HEK293 (cell line): Measurements from ENCODE around the gene CDH2.

Source experiments
- CTCF ChIA-PET: fragments of 350-600 bp; formaldehyde crosslinking; extraction: SDS; loops from one replicate; lab custom pipeline; 2021; ENCODE audit warnings: antibody characterized with exemption; lab: Yijun Ruan, JAX
- POLR2A ChIA-PET: fragments of 300-600 bp; formaldehyde crosslinking; extraction: SDS; loops from one replicate; lab custom pipeline; 2020; ENCODE audit warnings: antibody characterized with exemption, inconsistent platforms; lab: Yijun Ruan, JAX
- H3K27ac ChIP-seq: fragments of 200-500 bp; sonication (Bioruptor generic); 2 replicates; pipeline ENCODE4 v1.5.1; 2014; ENCODE audit warnings: low read depth, low read length, control low read depth, inconsistent platforms; ENCODE audit errors: extremely low read depth
- H3K36me3 ChIP-seq, 2 experiments: fragments of 200-500 bp in 1 of 2; sonication (Bioruptor generic) in 1 of 2; 1 replicate in 1 of 2; 2 replicates in 1 of 2; pipeline ENCODE4 v1.5.1; 2014 to 2017; ENCODE audit warnings: inconsistent platforms in 2 of 2, low read length in 2 of 2; ENCODE audit not compliant: control insufficient read depth in 2 of 2, insufficient read depth in 1 of 2
- H3K4me1 ChIP-seq: fragments of 200-500 bp; sonication (Bioruptor generic); 2 replicates; pipeline ENCODE4 v1.5.1; 2014; ENCODE audit warnings: mild to moderate bottlenecking, low read length, inconsistent platforms; ENCODE audit not compliant: control insufficient read depth, insufficient read depth
- H3K4me3 ChIP-seq: 2 replicates; pipeline ENCODE4 v1.5.1; 2011; ENCODE audit warnings: low read depth, mild to moderate bottlenecking, control low read depth, low read length, moderate library complexity
- H3K9me3 ChIP-seq: fragments of 200-500 bp; sonication (Bioruptor generic); 2 replicates; pipeline ENCODE4 v1.5.1; 2014; ENCODE audit warnings: low read depth, low read length, inconsistent platforms; ENCODE audit not compliant: control insufficient read depth, insufficient read depth
- ATF2 ChIP-seq: fragments of 450-650 bp; formaldehyde crosslinking; IDR thresholded peaks from 2 replicates; pipeline ENCODE4 v1.5.1; 2016; ENCODE audit warnings: missing biosample characterization, missing genetic modification characterization, low read depth
- HOXA7 ChIP-seq: sonication (generic); formaldehyde crosslinking; IDR thresholded peaks from 2 replicates; pipeline ENCODE4 v1.8.1; 2022; ENCODE audit warnings: missing genetic modification reagents, borderline replicate concordance
- KLF10 ChIP-seq: fragments of 450-650 bp; IDR thresholded peaks from 2 replicates; pipeline ENCODE4 v1.5.1; 2018; ENCODE audit warnings: missing biosample characterization, mild to moderate bottlenecking, missing genetic modification characterization
- TRIM28 ChIP-seq: IDR thresholded peaks from 2 replicates; pipeline ENCODE4 v1.6.1; 2011; ENCODE audit warnings: low read length, control low read depth, borderline replicate concordance
- ZBTB11 ChIP-seq: fragments of 450-650 bp; formaldehyde crosslinking; conservative IDR thresholded peaks from 2 replicates; pipeline ENCODE4 v1.5.1; 2016; ENCODE audit warnings: low read depth, missing biosample characterization, missing genetic modification characterization
- ZBTB48 ChIP-seq: fragments of 450-650 bp; formaldehyde crosslinking; IDR thresholded peaks from 2 replicates; pipeline ENCODE4 v1.5.1; 2016; ENCODE audit warnings: missing biosample characterization, missing genetic modification characterization
- ZNF10 ChIP-seq: fragments of 450-650 bp; formaldehyde crosslinking; IDR thresholded peaks from 2 replicates; pipeline ENCODE4 v1.5.1; 2017; ENCODE audit warnings: missing biosample characterization, missing genetic modification characterization
- ZNF133 ChIP-seq: fragments of 450-650 bp; formaldehyde crosslinking; IDR thresholded peaks from 2 replicates; pipeline ENCODE4 v1.5.1; 2016; ENCODE audit warnings: missing biosample characterization, missing genetic modification characterization
- ZNF146 ChIP-seq: fragments of 450-650 bp; formaldehyde crosslinking; IDR thresholded peaks from 2 replicates; pipeline ENCODE4 v1.5.1; 2016; ENCODE audit warnings: missing biosample characterization, missing genetic modification characterization
- ZNF184 ChIP-seq: fragments of 450-650 bp; IDR thresholded peaks from 2 replicates; pipeline ENCODE4 v1.5.1; 2018; ENCODE audit warnings: missing biosample characterization, mild to moderate bottlenecking, missing genetic modification characterization
- ZNF221 ChIP-seq: fragments of 450-650 bp; formaldehyde crosslinking; IDR thresholded peaks from 2 replicates; pipeline ENCODE4 v1.5.1; 2017; ENCODE audit warnings: missing biosample characterization, missing genetic modification characterization, borderline replicate concordance
- ZNF23 ChIP-seq: fragments of 450-650 bp; formaldehyde crosslinking; IDR thresholded peaks from 2 replicates; pipeline ENCODE4 v1.5.1; 2016; ENCODE audit warnings: missing biosample characterization, missing genetic modification characterization, borderline replicate concordance
- ZNF324 ChIP-seq: fragments of 450-650 bp; formaldehyde crosslinking; IDR thresholded peaks from 2 replicates; pipeline ENCODE4 v1.5.1; 2016; ENCODE audit warnings: missing biosample characterization, missing genetic modification characterization
- ZNF391 ChIP-seq: fragments of 450-650 bp; formaldehyde crosslinking; IDR thresholded peaks from 2 replicates; pipeline ENCODE4 v1.5.1; 2016; ENCODE audit warnings: low read depth, missing biosample characterization, missing genetic modification characterization, borderline replicate concordance
- ZNF433 ChIP-seq: fragments of 450-650 bp; formaldehyde crosslinking; IDR thresholded peaks from 2 replicates; pipeline ENCODE4 v1.5.1; 2016; ENCODE audit warnings: missing biosample characterization, missing genetic modification characterization, low read depth
- ZNF529 ChIP-seq: fragments of 450-650 bp; formaldehyde crosslinking; IDR thresholded peaks from 2 replicates; pipeline ENCODE4 v1.5.1; 2017; ENCODE audit warnings: missing genetic modification characterization, missing biosample characterization; ENCODE audit not compliant: insufficient replicate concordance
- ZNF530 ChIP-seq: fragments of 450-650 bp; formaldehyde crosslinking; IDR thresholded peaks from 2 replicates; pipeline ENCODE4 v1.5.1; 2016; ENCODE audit warnings: low read depth, missing biosample characterization, missing genetic modification characterization
- ZNF558 ChIP-seq: fragments of 450-650 bp; formaldehyde crosslinking; IDR thresholded peaks from 2 replicates; pipeline ENCODE4 v1.5.1; 2016; ENCODE audit warnings: missing biosample characterization, missing genetic modification characterization
- ZNF560 ChIP-seq: fragments of 450-650 bp; formaldehyde crosslinking; IDR thresholded peaks from 2 replicates; pipeline ENCODE4 v1.5.1; 2017; ENCODE audit warnings: missing biosample characterization, missing genetic modification characterization, borderline replicate concordance
- ZNF658 ChIP-seq: fragments of 450-650 bp; formaldehyde crosslinking; IDR thresholded peaks from 2 replicates; pipeline ENCODE4; 2016; ENCODE audit warnings: missing biosample characterization, missing genetic modification characterization
- ZNF830 ChIP-seq: fragments of 450-650 bp; IDR thresholded peaks from 2 replicates; pipeline ENCODE4 v1.5.0; 2018; ENCODE audit warnings: missing biosample characterization, missing genetic modification characterization, low read depth, mild to moderate bottlenecking, moderate library complexity
- ZNF843 ChIP-seq: fragments of 450-650 bp; formaldehyde crosslinking; IDR thresholded peaks from 2 replicates; pipeline ENCODE4 v1.5.1; 2016; ENCODE audit warnings: missing biosample characterization, missing genetic modification characterization
- TF ChIP-seq, protein P1 (sequence below): fragments of 450-650 bp; formaldehyde crosslinking; IDR thresholded peaks from 2 replicates; pipeline ENCODE4; 2016; ENCODE audit warnings: missing biosample characterization, missing genetic modification characterization
- TF ChIP-seq, protein P2 (sequence below): fragments of 450-650 bp; formaldehyde crosslinking; IDR thresholded peaks from 2 replicates; pipeline ENCODE4 v1.5.1; 2016; ENCODE audit warnings: missing biosample characterization, missing genetic modification characterization
- TF ChIP-seq, protein P3 (sequence below): fragments of 450-650 bp; formaldehyde crosslinking; IDR thresholded peaks from 2 replicates; pipeline ENCODE4 v1.5.1; 2016; ENCODE audit warnings: missing biosample characterization, missing genetic modification characterization, borderline replicate concordance

Gene CDH2

DNA sequence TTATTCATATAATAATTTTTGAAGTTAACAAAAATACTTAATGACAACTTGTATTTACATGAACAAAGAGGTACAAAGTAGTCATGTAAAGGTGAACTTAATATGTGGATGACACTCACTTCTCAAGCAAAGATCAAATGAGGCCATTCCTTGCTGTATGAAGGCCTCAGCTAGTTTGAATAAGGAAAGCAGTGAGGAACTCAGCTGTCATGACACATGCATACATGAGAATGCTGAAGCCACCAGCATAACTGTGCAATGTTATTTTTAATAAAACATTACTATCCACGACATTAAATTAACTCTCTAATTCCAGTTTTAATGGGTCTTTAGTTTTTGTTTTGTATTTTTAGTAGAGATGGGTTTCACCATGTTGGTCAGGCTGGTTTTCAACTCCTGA lies 102.9 kb downstream of the CDH2 start:
- ChIA-PET POLR2A (no interaction called here), CTCF (interaction anchor here (0.6 kb wide), 1 partner anchor 1098 kb away, joined by 3 read pairs; no protein-coding TSS in a partner anchor)
- Histone ChIP-seq H3K27ac (no peak overlapping the region), H3K4me1 (peaks cover 8% of the 10 kb centered on the region; the same call in 1 of the 2 replicates), H3K9me3 (no peaks in the 10 kb centered on the region), H3K4me3 (no peak overlapping the region), H3K36me3 (no peaks in the 10 kb centered on the region)
- TF ChIP-seq ZNF529 (no peak), TRIM28 (no peak), ZBTB48 (tag by site-specific recombination) (no peak), ZNF391 (tag by site-specific recombination) (no peak), ZNF830 (tag by site-specific recombination) (no peak), ZBTB11 (no peak), ZNF133 (tag by site-specific recombination) (no peak), ZNF843 (tag by site-specific recombination) (no peak), ZNF558 (no peak), ZNF23 (tag by site-specific recombination) (no peak), ZNF658 (tag by site-specific recombination) (no peak), ZNF221 (no peak), ATF2 (tag by site-specific recombination) (no peak), ZNF324 (tag by site-specific recombination) (no peak), KLF10 (no peak), ZNF433 (tag by site-specific recombination) (no peak)
- TF ChIP-seq, protein P1, sequence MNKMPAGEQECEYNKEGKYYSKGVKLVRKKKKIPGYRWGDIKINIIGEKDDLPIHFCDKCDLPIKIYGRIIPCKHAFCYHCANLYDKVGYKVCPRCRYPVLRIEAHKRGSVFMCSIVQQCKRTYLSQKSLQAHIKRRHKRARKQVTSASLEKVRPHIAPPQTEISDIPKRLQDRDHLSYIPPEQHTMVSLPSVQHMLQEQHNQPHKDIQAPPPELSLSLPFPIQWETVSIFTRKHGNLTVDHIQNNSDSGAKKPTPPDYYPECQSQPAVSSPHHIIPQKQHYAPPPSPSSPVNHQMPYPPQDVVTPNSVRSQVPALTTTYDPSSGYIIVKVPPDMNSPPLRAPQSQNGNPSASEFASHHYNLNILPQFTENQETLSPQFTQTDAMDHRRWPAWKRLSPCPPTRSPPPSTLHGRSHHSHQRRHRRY (tag by site-specific recombination): no peak
- TF ChIP-seq, protein P2, sequence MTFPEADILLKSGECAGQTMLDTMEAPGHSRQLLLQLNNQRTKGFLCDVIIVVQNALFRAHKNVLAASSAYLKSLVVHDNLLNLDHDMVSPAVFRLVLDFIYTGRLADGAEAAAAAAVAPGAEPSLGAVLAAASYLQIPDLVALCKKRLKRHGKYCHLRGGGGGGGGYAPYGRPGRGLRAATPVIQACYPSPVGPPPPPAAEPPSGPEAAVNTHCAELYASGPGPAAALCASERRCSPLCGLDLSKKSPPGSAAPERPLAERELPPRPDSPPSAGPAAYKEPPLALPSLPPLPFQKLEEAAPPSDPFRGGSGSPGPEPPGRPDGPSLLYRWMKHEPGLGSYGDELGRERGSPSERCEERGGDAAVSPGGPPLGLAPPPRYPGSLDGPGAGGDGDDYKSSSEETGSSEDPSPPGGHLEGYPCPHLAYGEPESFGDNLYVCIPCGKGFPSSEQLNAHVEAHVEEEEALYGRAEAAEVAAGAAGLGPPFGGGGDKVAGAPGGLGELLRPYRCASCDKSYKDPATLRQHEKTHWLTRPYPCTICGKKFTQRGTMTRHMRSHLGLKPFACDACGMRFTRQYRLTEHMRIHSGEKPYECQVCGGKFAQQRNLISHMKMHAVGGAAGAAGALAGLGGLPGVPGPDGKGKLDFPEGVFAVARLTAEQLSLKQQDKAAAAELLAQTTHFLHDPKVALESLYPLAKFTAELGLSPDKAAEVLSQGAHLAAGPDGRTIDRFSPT (tag by site-specific recombination): no peak

DNA sequence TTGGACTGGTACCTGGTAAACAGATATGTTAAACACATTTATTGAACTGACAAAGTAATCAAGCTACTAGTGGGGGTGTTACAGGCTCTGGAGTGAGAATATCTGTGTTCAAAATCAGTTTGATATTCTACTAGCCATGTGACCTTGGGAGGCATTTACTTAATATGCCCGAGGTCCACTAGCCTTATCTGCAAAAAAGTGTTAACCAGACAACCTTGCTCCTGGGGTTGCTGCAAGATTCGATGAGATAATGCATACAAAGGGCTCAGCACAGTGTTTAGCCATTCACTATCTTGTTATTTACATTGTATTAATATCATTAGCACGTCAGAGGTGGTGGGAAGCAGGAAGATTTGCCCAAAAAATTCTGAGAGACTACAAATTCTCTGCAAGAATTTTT lies 103.3 kb downstream of the CDH2 start:
- H3K36me3 ChIP-seq: no peaks in the 10 kb centered on the region
- CTCF ChIA-PET: interaction anchor here (0.6 kb wide), 1 partner anchor 1098 kb away, joined by 3 read pairs; no protein-coding TSS in a partner anchor
- no peak overlapping the region for H3K4me3 ChIP-seq
- TF ChIP-seq ZNF530 (tag by site-specific recombination) (no peak), ZNF184 (tag by site-specific recombination) (no peak), ZNF10 (tag by site-specific recombination) (no peak), HOXA7 (no peak), ZNF560 (tag by site-specific recombination) (no peak), ZNF146 (tag by site-specific recombination) (no peak)
- TF ChIP-seq, protein P3, sequence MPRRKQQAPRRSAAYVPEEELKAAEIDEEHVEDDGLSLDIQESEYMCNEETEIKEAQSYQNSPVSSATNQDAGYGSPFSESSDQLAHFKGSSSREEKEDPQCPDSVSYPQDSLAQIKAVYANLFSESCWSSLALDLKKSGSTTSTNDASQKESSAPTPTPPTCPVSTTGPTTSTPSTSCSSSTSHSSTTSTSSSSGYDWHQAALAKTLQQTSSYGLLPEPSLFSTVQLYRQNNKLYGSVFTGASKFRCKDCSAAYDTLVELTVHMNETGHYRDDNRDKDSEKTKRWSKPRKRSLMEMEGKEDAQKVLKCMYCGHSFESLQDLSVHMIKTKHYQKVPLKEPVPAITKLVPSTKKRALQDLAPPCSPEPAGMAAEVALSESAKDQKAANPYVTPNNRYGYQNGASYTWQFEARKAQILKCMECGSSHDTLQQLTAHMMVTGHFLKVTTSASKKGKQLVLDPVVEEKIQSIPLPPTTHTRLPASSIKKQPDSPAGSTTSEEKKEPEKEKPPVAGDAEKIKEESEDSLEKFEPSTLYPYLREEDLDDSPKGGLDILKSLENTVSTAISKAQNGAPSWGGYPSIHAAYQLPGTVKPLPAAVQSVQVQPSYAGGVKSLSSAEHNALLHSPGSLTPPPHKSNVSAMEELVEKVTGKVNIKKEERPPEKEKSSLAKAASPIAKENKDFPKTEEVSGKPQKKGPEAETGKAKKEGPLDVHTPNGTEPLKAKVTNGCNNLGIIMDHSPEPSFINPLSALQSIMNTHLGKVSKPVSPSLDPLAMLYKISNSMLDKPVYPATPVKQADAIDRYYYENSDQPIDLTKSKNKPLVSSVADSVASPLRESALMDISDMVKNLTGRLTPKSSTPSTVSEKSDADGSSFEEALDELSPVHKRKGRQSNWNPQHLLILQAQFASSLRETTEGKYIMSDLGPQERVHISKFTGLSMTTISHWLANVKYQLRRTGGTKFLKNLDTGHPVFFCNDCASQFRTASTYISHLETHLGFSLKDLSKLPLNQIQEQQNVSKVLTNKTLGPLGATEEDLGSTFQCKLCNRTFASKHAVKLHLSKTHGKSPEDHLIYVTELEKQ (tag by site-specific recombination): no peak
- no peaks in the 10 kb centered on the region for H3K9me3 ChIP-seq
- POLR2A ChIA-PET: no interaction called here
- no peak overlapping the region for H3K27ac ChIP-seq
- H3K4me1 ChIP-seq: peaks cover 3% of the 10 kb centered on the region; the same call in 1 of the 2 replicates
